GM10266 (cell line): Measurements from ENCODE around the gene IRF9.

Experiments
- DNase-seq: peaks from one replicate; pipeline ENCODE4 v3.0.0; 2012; ENCODE audit errors: extremely low spot score
- CTCF ChIP-seq: IDR thresholded peaks from 2 replicates; pipeline ENCODE4 v1.5.1; 2012; ENCODE audit warnings: mild to moderate bottlenecking, low read depth; ENCODE audit not compliant: control insufficient read depth, insufficient read depth; ENCODE audit errors: missing control alignments

The IRF9 gene

GRCh38 chr14:24184104-24184970 is 23.3 kb downstream of the IRF9 start:
- no peak for TF ChIP-seq CTCF
- no peak for DNase-seq

DNA sequence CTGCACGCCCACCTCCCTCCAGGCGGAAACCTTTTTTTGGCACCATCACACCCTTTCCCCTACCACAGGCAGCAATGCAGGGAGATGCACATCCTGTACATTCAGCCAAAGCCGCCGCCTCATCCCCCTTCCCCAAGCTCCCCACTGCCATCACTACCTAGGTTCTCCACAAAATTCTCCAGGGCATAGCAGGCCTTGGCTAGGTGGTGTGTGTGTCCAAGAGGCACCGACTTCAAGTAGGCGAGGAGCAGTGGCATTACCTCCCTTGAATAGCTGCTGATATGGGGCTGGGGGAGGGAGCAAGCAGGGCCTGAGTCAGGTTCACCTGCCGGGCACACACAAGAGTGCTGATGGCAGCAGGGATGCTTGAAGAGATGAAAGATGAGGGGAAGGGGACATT is 24.0 kb downstream of the IRF9 start:
- no peak for TF ChIP-seq CTCF
- no peak for DNase-seq

DNA sequence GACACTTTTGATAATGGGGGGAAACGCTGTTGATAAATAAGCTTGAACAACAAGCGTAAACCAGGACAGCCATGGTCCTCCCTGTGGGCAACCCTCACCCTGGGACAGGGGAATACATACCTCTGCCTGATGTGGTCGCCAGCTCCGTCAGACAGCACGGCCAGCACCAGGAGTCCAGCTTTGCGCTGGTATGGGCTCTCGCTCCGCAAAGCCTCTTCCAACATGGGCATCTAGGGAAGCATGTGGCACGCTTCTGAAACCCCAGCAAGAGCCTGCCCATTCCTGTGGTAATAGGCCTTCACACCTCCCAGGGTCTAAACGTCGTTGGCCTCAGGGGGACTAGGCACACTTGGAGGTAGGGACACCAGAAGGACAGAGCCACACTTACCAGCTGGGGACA is 24.7 kb downstream of the IRF9 start:
- no peak for TF ChIP-seq CTCF
- no peak for DNase-seq

- TF ChIP-seq CTCF = no peak
- no peak for DNase-seq
Observed at GRCh38 chr14:24186831-24187538, 25.9 kb downstream of the IRF9 start.

GRCh38 chr14:24187539-24187915 is 26.5 kb downstream of the IRF9 start:
- no peak for DNase-seq
- TF ChIP-seq CTCF = no peak

DNA sequence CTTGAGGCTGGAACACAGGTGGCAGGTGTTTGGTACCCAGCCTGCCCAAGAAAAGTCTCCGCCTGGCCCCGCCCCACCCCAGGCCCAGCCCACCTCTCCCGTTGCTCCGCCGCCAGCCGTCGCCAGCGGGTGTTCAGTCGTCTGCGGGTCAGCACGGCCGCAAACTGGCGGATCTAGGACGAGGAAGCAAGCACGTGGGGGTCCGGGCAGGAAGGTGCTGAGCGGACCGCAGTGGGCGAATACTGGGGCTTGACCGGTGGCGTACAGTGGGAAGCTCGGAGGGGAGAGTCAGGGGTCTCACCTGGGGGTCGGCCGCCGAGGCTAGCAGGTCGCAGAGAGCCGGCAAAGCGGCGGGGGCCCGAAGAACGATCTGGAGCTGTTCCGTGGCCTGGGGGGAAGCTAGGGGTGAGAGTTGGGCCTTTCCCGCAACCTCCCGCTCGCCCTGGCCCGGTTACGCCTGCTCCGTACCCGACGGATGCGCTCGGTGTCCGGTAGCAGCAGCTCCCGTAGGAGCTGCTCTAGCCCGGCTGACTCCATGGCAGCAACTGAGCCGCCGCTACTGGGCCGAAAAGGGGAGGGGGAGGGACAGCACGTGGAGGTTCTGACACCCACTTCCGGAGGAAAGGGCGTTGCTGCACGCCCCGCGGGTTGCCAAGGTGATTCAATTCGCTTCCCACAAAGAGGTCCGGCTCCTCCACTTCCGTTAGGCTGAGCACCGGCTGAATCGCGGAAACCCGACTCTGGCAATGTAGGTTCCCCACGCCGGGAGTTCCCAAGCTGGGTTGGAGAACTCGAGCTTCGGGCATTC is 27.4 kb downstream of the IRF9 start, which contains the start of gene IPO4:
IPO4 (minus strand) TSS at position 566 of the 808 bp plus-strand sequence; CDS start at position 537, 29 bp downstream.
- no peak for TF ChIP-seq CTCF
- peak; percentile 98 for DNase-seq
